NT2/D1 (cell line): ENCODE results near the gene NDRG4.
"Not testable (repeated sequence)": the region's sequence is repeated elsewhere in the genome, so short reads cannot be mapped to it uniquely, and the experiment has no call there.

Experiments
- DNase-seq: peaks from one replicate; pipeline ENCODE4 v3.0.0-alpha.2; 2011; ENCODE audit warnings: low read depth, low spot score
- H3K27me3 ChIP-seq: 2 replicates; pipeline ENCODE4 v1.6.0; 2011; ENCODE audit warnings: mild to moderate bottlenecking; ENCODE audit not compliant: insufficient read length, insufficient read depth
- H3K36me3 ChIP-seq: 2 replicates; pipeline ENCODE4 v1.6.1; 2011; ENCODE audit warnings: mild to moderate bottlenecking, low read length, mixed read lengths; ENCODE audit not compliant: insufficient read depth, insufficient read length
- H3K4me1 ChIP-seq: 2 replicates; pipeline ENCODE4 v1.5.1; 2011; ENCODE audit not compliant: insufficient read depth, insufficient read length
- H3K4me3 ChIP-seq: 2 replicates; pipeline ENCODE4 v1.5.1; 2011; ENCODE audit warnings: low read depth; ENCODE audit not compliant: insufficient read length
- H3K9ac ChIP-seq: 2 replicates; pipeline ENCODE4 v1.6.0; 2011; ENCODE audit warnings: low read depth; ENCODE audit not compliant: insufficient read length
- H3K9me3 ChIP-seq: 2 replicates; pipeline ENCODE4 v1.5.1; 2011; ENCODE audit warnings: mild to moderate bottlenecking, low read length; ENCODE audit not compliant: insufficient read depth
- SUZ12 ChIP-seq: IDR thresholded peaks from 2 replicates; pipeline ENCODE4 v1.6.1; 2011; ENCODE audit not compliant: insufficient read length, insufficient read depth; ENCODE audit errors: extremely low read depth
- YY1 ChIP-seq: IDR thresholded peaks from 2 replicates; pipeline ENCODE4 v1.6.1; 2011; ENCODE audit not compliant: insufficient read length, insufficient read depth
- ZNF274 ChIP-seq: IDR thresholded peaks from 2 replicates; pipeline ENCODE4 v1.6.1; 2011; ENCODE audit warnings: mild to moderate bottlenecking, low read depth, low read length

NDRG4 gene

DNA sequence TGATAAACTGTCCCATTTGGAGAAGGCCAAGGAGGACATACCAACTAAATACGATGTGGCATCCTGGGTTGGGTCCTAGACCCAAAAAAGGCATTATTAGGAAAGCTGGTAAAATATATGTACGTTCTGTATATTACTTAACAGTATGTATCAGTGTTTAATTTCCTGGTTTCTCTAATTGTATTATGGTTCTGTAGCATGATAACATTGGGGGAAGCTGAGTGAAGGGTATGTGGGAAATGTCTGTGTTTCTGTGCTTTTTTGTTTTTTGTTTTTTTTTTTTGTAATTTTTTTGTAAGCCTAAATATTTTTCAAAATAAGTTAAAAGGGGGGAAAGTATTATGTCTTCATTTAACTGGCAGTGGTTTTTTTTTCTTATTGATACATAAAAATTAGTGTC is 21.5 kb upstream of the NDRG4 start:
- peaks cover 7% of the 10 kb centered on the region for H3K4me1 ChIP-seq
- no peak overlapping the region for H3K9ac ChIP-seq
- TF ChIP-seq ZNF274 (no peak), YY1 (no peak), SUZ12 (no peak)
- no peaks in the 10 kb centered on the region for H3K27me3 ChIP-seq
- H3K36me3 ChIP-seq, result no peaks in the 10 kb centered on the region
- DNase-seq, result no peak
- no peak overlapping the region for H3K4me3 ChIP-seq
- H3K9me3 ChIP-seq, result no peaks in the 10 kb centered on the region

DNA sequence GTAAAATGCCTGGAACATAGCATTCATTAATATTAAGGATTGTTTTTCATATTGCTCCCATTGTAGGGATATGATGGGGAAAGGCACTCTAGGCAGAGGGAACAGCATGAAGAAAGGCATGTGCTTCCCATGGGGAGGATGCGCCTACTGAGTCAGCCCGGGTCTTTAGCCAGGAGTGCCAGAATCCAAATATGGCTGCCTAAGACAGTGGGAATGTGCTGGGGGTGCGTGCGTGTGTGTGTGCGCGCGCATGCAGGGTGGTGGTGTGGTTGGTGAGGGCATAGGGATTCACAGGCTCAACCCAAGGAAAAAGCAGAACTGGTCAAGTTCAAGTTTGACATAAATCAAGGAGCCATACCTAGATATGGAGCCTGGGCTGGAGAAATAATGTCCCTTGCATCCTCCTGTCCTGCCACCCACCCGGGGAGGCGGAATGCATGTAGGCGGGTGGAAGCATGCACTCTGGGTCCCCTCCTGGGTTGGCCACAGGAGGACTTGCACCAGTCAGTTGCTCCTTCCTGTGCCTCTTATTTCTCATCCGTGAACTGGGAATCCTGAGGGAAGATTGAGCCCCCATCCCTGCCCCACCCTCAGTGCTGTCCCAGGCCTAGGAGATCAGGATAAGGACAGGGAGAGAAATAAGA is 18.6 kb upstream of the NDRG4 start:
- Histone ChIP-seq H3K27me3 (no peaks in the 10 kb centered on the region), H3K9ac (no peak overlapping the region), H3K36me3 (no peaks in the 10 kb centered on the region), H3K9me3 (no peaks in the 10 kb centered on the region), H3K4me1 (peaks cover 2% of the 10 kb centered on the region), H3K4me3 (no peak overlapping the region)
- TF ChIP-seq ZNF274 (no peak), SUZ12 (no peak), YY1 (no peak)
- no peak for DNase-seq

DNA sequence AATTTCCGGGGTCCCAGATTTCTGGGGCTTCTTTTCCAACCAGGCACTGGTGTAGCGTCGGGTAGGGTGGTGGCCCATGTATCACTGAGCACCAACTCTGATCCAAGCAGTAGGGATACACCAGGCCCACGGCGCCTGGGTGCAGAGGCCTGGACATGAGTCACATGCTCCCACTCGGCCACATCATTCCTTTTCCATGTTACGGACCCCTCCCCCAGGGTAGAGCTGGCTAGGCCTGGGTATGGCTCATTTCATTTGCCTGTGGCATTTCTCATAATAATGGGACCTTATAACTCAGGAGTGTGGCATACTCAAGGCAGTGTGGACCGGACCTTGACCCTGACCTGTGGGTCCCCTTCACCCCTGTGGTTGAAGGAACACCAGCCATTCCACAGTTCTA is 18.0 kb upstream of the NDRG4 start:
- H3K9me3 ChIP-seq, result no peaks in the 10 kb centered on the region
- no peak overlapping the region for H3K4me3 ChIP-seq
- H3K36me3 ChIP-seq, result no peaks in the 10 kb centered on the region
- TF ChIP-seq YY1, result no peak
- TF ChIP-seq SUZ12, result no peak
- no peak for TF ChIP-seq ZNF274
- H3K4me1 ChIP-seq, result peaks cover 2% of the 10 kb centered on the region
- H3K27me3 ChIP-seq, result no peaks in the 10 kb centered on the region
- no peak overlapping the region for H3K9ac ChIP-seq
- DNase-seq, result no peak

DNA sequence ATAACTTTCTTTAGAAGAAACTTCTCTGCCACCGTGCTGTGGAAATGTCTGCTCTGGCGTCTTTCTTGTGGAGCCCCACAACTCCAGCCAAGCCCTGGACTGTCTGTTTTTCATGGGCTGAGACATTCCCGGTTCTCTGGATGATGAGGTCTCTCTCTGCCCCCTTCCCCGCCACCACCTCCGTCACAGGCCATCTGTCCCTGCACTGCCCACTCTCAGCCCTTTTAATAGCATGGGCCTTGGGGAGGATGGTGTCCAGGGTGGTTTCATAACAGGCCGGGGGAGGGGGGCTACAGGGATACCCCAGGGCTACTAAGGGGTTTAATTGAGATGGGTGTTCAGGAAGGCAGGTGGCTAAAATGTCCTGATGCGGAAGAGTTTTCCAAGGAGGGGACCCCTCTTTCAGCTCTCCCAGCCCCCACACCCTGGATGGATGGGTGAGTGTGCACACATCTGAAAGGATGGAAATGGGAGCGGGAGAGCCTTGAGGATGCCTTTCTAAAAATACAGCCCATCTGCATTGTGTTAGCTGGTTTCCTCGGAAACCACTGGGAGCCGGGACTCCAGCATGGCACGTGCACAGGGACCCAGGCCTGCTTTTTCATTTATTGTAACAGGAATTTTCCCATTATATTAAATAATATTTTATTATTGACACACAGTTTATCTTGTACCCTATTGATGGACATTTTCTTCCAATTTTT is 14.6 kb upstream of the NDRG4 start:
- Histone ChIP-seq H3K36me3 (no peaks in the 10 kb centered on the region), H3K9me3 (no peaks in the 10 kb centered on the region), H3K9ac (no peak overlapping the region), H3K4me1 (peaks cover 10% of the 10 kb centered on the region), H3K27me3 (peaks cover 4% of the 10 kb centered on the region), H3K4me3 (no peak overlapping the region)
- no peak for DNase-seq
- TF ChIP-seq ZNF274, result no peak
- no peak for TF ChIP-seq YY1
- no peak for TF ChIP-seq SUZ12

DNA sequence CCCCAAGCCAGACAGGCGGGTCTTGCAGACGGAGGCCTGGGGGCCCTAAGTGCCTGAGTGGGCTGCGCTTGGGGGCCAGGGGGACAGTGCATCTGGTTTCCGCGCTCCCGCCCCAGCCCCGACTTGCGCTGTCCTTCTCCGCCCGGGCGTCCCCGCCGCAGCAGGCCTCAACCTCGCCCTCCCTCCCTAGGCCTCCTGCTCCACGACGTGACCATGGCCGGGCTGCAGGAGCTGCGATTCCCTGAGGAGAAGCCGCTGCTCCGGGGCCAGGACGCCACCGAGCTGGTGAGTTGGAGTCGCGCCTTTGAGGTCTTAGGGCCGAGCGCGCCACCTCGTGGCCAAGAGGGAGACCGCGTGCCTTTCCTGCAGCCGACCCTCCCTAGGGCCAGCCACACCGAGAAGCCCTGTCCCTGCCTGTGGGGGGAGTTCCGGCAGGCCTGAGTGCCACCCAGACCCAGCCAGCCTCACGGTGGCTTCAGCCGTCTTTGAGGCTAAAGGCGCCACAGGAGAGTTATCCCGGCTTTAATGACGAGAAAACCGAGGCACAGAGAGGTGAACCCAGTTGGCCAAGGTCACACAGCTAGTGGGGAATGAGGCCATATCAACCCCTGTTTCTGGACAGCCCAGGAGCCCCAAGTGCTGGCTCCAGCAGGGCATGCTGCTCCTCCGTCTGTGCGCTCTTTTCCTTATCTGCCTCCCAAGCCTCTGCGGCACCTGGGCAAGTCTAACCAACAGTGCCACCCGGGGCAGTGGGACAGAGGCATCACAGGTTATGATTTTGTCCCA is 12.2 kb upstream of the NDRG4 start:
- Histone ChIP-seq H3K9me3 (no peaks in the 10 kb centered on the region), H3K36me3 (no peaks in the 10 kb centered on the region), H3K9ac (peak overlapping the region; percentile 64), H3K4me3 (peak overlapping the region; percentile 8), H3K27me3 (peaks cover 4% of the 10 kb centered on the region), H3K4me1 (peaks cover 9% of the 10 kb centered on the region)
- TF ChIP-seq SUZ12 (no peak), ZNF274 (no peak), YY1 (no peak)
- DNase-seq, result peak; percentile 87

DNA sequence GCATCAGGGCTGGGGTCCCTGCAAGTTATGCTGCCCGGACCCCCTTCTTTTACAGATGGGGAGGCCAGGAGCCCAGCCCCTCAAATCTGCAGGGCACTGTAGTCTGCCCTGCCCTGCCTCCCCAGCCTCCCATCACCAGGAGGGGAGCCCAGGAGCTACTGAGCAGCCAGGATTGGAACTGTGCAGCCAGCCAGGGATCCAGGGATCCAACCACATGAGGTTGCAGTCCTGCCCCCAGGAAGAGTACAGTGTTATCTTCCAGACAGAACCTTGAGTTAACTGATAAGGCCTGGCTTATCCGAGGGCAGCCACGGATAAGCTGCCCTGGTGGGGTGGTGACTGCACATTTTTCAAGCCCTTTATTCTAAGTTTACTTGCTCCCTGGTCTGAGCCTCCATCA is 11.4 kb upstream of the NDRG4 start:
- Histone ChIP-seq H3K4me3 (no peak overlapping the region), H3K9me3 (no peaks in the 10 kb centered on the region), H3K4me1 (peaks cover 12% of the 10 kb centered on the region), H3K36me3 (no peaks in the 10 kb centered on the region), H3K9ac (no peak overlapping the region), H3K27me3 (peaks cover 4% of the 10 kb centered on the region)
- TF ChIP-seq YY1 (no peak), ZNF274 (no peak), SUZ12 (no peak)
- DNase-seq, result no peak

DNA sequence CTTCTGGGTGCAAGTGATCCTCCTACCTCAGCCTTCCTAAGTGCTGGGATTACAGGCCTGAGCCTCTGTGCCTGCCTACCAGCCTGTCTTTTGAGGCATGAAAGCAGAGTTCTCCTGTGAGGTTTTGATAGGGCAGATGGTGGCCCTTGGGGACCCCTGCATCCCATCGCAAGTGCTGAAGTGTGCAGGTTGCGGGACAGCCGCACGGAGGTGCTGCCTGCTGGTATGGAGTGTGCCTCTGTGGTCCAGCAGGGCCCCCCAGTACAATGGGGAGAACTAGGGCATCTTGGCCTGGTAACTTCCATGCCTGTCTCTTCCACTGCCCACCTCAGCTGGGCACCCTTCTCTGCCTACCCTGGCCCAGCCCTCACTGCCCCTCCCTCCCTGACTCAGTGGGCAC is 9.9 kb upstream of the NDRG4 start:
- Histone ChIP-seq H3K9ac (no peak overlapping the region), H3K27me3 (peaks cover 4% of the 10 kb centered on the region), H3K4me3 (no peak overlapping the region), H3K36me3 (no peaks in the 10 kb centered on the region), H3K4me1 (peaks cover 22% of the 10 kb centered on the region), H3K9me3 (no peaks in the 10 kb centered on the region)
- TF ChIP-seq ZNF274 (no peak), SUZ12 (no peak), YY1 (no peak)
- DNase-seq, result no peak

DNA sequence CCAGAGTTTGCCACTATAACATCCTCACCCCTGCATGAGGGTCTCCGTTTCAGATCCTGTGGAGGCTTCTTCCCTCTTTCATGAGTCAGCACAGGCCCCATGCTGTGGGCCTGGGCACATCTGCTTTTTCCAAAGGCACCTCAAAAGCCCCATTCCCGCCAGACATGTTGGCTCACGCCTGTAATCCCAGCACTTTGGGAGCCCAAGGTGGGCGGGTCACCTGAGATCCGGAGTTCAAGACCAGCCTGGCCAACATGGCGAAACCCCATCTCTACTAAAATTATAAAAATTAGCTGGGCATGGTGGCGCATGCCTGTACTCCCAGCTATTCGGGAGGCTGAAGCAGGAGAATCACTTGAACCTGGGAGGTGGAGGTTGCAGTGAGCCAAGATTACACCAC is 9.4 kb upstream of the NDRG4 start:
- peaks cover 27% of the 10 kb centered on the region for H3K4me1 ChIP-seq
- not testable (repeated sequence) for H3K27me3 ChIP-seq, H3K9ac ChIP-seq, DNase-seq, H3K36me3 ChIP-seq, H3K4me3 ChIP-seq, H3K9me3 ChIP-seq
